ENCODE results near the gene MYH16.
"Not testable (repeated sequence)": the region's sequence is repeated elsewhere in the genome, so short reads cannot be mapped to it uniquely, and the experiment has no call there.

The MYH16 gene

GRCh38 chr7:99309111-99309510 lies 36.5 kb downstream of the MYH16 start:
- no peak for DNase-seq

GRCh38 chr7:99310004-99310403 lies 37.4 kb downstream of the MYH16 start:
- no peak for DNase-seq

GRCh38 chr7:99311702-99312101 lies 39.1 kb downstream of the MYH16 start:
- DNase-seq = no peak

GRCh38 chr7:99312316-99313203 lies 39.9 kb downstream of the MYH16 start:
- DNase-seq = peak; percentile 28

- no peak for DNase-seq
Measured at GRCh38 chr7:99313204-99313573, 40.5 kb downstream of the MYH16 start.

GRCh38 chr7:99314504-99314903 lies 41.9 kb downstream of the MYH16 start:
- DNase-seq = no peak

GRCh38 chr7:99320371-99320770 lies 47.7 kb downstream of the MYH16 start:
- DNase-seq = no peak

GRCh38 chr7:99322659-99323058 lies 50.0 kb downstream of the MYH16 start:
- DNase-seq = not testable (repeated sequence)

GRCh38 chr7:99324559-99324958 lies 51.9 kb downstream of the MYH16 start:
- no peak for DNase-seq

- no peak for DNase-seq
Measured at GRCh38 chr7:99325001-99325493, 52.4 kb downstream of the MYH16 start.

- DNase-seq = peak; percentile 87
Measured at GRCh38 chr7:99325592-99326407, 53.2 kb downstream of the MYH16 start, which contains the start of gene ARPC1A. Gene ARPC1A, plus strand, starts transcription at chr7:99325898. Its CDS starts 7,456 bp downstream, at chr7:99333354.

- no peak for DNase-seq
Measured at GRCh38 chr7:99326408-99326782, 53.8 kb downstream of the MYH16 start.

GRCh38 chr7:99330314-99330961 lies 57.8 kb downstream of the MYH16 start:
- DNase-seq = not testable (repeated sequence)

GRCh38 chr7:99331002-99331401 lies 58.4 kb downstream of the MYH16 start:
- DNase-seq = no peak

- DNase-seq = no peak
Measured at GRCh38 chr7:99339595-99339994, 67.0 kb downstream of the MYH16 start.

GRCh38 chr7:99340659-99341058 lies 68.0 kb downstream of the MYH16 start:
- no peak for DNase-seq

GRCh38 chr7:99344061-99344647 lies 71.5 kb downstream of the MYH16 start:
- DNase-seq = no peak

GRCh38 chr7:99350641-99351040 lies 78.0 kb downstream of the MYH16 start:
- DNase-seq = not testable (repeated sequence)

GRCh38 chr7:99352247-99352646 lies 79.6 kb downstream of the MYH16 start:
- no peak for DNase-seq

- DNase-seq = no peak
Measured at GRCh38 chr7:99355098-99355497, 82.5 kb downstream of the MYH16 start.

- DNase-seq = no peak
Measured at GRCh38 chr7:99357701-99358490, 85.3 kb downstream of the MYH16 start.

- not testable (repeated sequence) for DNase-seq
Measured at GRCh38 chr7:99358521-99358920, 85.9 kb downstream of the MYH16 start.

All from NCI-H1105 treated with DMSO at 0.1 percent for 48 hours (cell line).